COLO829 (cell line): Measurements from ENCODE around the gene MYMK.
"Not testable (repeated sequence)": the region's sequence is repeated elsewhere in the genome, so short reads cannot be mapped to it uniquely, and the experiment has no call there.

Source experiments
- DNase-seq: peaks from one replicate; pipeline ENCODE4 v3.0.0; 2012; ENCODE audit warnings: low spot score

The MYMK gene, protein sequence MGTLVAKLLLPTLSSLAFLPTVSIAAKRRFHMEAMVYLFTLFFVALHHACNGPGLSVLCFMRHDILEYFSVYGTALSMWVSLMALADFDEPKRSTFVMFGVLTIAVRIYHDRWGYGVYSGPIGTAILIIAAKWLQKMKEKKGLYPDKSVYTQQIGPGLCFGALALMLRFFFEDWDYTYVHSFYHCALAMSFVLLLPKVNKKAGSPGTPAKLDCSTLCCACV

DNA sequence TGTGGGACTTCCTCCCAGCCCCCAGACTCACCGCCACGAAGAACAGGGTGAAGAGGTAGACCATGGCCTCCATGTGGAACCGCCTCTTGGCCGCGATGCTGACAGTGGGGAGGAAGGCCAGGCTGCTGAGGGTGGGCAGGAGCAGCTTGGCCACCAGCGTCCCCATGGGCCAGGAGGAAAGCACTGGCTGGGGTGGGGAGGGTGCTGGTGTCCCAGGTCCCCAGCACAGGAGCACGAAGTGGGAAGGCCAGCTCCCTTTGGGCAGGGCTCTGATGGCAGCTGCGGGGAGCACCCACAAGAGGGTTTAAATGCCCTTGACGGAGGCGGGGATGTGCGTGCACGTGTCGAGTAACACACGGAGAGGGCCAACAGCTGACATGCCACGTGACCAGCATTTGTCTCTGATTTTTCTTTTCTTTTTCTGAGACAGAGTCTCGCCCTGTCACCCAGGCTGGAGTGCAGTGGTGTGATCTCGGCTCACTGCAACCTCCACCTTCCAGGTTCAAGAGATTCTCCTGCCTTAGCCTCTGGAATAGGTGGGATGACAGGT lies at the start of gene MYMK:
MYMK (minus strand) TSS at position 281 of the 550 bp plus-strand sequence; CDS start at position 166, 115 bp downstream.
- no peak for DNase-seq

DNA sequence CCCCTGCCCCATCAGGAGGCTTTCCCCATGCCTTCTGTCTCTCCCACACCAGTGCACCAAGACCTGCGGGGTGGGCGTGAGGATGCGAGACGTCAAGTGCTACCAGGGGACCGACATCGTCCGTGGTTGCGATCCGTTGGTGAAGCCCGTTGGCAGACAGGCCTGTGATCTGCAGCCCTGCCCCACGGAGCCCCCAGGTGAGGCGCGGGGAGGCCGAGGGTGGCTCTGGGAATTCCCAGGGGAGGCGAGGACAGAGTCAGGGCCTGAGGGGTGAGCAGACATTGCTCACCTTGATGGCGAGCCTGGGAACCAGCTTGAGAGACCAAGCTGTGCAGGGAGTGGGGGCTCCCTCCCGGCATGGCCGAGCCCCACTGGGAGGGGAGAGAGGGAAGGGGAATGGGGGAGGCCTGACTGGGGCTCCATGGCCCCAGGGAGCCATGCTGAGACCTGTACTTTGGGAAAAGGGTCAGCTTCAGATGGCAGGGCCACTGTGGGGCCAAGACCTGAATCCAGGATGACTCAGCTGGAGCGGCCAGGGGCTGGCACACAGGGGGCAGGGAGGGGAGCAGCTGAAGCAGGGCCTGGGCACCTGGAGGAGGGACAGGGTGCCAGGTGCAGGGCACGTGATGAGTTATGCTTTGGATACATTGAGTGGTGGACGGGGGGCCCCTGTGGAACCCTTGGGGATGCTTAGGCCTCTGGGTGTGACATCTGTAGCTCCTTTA lies 49.2 kb upstream of the MYMK start:
- no peak for DNase-seq

DNA sequence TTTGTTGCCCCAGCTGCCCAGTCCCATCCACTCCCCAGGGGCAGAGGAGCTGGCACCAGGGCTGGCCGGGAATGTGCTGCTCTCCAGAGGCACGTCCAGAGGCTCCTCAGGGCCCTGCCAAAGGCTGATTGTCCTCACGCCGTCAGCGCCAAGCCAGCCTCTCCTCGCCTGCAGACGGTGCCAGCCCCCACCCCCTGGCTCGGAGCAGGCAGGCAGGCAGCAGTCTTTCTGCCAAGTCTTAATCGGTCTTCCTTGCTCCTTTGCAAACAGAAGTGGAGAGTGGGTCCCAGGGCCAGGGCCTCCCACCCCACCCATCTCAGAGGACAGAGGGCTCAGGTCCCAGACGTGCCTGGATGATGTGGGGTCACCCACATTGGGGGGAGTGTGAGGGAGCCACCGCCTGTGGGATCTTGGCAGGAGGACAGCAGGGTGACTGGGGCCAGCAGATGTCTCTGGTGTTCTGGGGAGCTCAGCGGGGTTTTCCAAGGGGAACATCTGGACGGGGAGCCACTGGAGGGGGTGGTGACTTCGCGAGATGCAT lies 48.1 kb upstream of the MYMK start:
- DNase-seq: no peak

DNA sequence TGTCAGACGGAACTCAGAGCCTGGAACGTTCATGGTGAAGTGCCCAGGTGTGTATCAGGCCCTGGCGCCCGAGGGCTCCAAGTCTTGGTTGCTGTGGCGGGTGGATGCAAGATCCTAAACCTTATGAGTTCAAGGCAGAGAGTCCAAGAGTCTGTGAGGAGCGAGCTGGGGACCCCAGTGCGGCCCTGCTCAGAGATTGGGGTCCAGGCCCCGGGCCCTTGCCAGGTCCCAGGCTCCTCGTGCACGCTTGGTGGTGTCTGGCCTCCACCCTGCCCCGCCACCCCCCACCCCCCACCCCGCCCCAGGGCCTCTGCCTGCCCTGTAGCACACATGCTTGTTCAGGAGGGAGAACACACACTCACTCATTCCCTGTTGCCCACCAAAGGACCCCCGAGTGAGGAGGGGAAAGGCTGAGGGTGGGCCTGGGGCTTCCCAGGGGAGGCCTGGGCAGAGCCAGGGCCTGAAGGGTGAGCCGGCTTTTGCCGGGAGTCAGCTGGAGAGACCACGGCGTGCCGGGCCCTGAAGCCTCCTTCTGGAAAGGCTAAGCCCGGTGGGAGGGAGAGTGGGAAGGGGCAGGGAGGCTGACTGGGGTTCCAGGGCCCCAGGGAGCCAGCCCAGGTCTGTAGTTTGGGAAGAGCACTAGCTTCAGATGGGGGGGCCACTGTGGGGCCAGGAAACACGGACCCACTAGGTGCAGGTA lies 47.3 kb upstream of the MYMK start:
- no peak for DNase-seq

DNA sequence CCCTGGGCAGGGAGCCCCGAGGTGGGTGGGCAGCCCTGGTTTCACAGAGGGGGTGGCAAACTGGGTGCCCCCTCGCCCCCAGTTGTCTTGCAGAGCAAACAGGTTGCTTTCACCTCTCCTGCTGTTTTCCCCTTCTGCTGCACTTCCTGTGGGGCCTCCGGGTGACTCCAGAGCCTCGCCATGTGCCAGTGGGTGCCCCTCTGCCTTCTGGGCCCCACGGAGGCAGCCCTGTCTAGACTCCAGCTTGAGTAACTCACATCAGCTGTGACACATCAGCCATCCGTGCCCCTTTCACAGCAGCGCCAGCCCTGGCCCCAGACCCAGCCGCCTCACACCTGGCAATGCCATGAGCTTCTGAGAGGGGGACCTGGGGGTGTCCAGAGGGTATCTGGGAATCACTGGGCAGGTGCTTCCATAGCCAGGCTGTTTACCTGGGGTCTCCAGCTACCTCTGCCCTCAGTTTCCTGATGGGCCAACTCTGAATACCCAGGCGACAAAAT lies 46.7 kb upstream of the MYMK start:
- no peak for DNase-seq

DNA sequence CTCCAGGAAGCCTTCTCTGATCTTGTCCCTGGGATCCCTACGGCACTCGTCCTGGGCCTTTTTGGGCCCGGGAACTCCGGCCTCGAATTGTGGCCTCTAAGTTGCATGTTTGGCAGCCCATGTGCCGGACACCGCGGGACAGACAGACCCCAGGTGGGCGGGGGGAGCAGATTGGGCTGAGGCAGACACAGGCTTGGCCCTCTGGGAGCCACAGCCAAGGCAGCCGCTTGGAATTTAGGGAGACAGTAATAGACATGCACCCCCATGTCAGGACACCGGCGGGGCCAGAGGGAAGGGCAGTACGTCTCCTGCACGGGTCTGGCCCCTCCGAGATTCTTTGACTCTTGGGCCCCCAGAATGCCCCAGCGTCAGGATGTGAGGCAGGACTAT lies 45.9 kb upstream of the MYMK start:
- DNase-seq: no peak

DNA sequence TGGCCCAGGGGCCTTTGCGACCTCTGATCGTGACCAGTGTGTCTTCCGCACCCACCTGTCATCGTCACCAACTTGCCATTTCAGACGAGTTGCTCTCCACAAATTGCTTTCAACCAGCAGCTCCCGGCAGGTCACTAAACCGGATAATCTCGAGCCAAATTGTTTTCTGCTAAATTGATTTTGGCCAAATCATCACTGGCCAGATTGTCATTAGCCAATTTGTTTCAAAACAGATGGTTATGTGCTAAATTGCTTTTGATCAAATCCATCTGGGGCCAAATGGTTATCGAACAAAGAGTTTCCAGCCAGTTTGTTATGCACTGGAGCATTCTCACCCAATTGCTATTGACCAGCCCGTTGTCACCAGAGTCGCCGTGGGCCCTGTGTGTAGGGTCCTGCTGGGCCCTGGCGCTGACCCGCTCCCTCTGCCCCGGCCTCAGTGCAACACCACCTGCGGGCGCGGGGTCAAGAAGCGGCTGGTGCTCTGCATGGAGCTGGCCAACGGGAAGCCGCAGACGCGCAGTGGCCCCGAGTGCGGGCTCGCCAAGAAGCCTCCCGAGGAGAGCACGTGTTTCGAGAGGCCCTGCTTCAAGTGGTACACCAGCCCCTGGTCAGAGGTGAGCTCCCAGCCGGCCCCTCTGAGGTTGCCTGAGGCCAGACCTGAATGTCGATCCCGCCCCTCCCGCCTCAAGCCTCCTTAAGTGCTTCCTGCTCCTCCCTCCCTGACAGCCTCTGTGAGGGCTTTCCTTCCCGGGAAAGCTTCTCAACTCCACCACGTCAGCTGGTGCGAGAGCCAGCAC lies 45.3 kb upstream of the MYMK start:
- no peak for DNase-seq

DNA sequence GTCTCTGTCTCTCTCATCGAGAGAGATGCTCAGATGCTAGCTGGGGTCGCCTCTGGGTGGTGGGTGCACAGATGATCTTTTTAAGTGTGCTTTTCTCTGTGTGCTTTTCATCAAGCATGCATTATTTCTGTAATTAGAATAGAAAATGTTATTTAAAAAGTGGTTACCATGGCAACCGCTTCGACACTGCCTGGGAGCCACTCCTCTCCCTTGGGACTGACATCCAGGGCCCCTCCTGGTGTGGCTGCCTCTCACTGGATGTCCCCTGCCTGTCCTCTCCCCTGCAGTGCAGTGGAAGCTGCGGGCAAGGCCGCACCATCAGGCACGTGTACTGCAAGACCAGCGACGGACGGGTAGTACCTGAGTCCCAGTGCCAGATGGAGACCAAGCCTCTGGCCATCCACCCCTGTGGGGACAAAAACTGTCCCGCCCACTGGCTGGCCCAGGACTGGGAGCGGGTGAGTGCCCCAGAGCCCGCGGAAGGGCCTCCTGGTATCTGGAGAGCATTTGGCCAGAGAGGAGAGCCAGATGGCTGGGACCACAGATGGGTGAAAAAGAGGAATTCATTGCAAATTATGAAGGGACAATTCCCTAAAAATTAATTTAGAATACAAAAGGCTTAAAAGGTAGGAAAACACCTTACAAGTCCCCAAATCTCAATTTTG lies 44.5 kb upstream of the MYMK start:
- DNase-seq: no peak

DNA sequence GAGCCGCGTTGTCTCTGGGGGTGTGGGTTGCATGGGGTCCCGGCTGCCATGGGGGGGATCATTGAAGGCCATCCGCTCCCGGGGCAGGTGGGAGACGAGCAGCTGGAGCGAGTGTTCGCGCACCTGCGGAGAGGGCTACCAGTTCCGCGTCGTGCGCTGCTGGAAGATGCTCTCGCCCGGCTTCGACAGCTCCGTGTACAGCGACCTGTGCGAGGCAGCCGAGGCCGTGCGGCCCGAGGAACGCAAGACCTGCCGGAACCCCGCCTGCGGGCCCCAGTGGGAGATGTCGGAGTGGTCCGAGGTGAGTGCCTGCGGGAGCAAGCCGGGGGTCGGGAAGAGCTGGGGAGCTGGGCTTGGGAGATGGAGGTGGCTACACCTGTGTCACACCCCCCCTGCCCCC lies 43.4 kb upstream of the MYMK start:
- DNase-seq: no peak

DNA sequence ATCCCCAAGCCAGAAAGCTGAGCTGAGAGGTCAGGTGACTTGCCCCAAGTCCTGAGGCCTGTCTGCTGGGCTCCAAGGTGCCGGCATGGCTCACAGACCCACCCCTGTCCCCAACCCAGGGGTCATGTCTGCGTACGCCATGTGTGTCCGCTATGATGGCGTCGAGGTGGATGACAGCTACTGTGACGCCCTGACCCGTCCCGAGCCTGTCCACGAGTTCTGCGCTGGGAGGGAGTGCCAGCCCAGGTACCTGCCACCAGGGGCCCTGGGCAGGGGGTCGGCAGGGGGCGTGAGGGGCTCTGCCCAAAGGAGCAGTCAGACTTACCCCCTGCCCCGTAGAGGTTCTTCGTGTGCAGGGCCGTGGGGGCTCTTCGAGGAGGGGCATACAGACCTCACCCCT lies 42.1 kb upstream of the MYMK start:
- no peak for DNase-seq

DNA sequence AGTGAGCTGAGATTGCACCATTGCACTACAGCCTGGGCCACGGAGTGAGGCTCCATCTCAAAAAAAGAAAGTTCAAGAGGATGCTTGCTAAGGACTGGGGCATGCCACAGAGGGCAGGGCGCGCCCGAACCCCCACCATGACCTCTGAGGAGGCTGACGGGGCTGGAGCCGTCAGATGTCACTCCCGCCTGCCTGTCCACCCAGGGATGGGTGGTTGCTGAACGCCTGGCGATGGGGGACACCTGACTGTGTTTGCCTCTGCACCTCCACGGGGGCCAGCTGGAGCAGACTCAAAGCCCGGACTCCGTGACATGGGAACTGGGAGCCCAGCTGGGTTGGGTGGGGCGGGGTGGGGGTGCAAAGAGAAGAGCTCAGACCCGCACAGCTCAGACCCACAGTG lies 41.6 kb upstream of the MYMK start:
- no peak for DNase-seq

DNA sequence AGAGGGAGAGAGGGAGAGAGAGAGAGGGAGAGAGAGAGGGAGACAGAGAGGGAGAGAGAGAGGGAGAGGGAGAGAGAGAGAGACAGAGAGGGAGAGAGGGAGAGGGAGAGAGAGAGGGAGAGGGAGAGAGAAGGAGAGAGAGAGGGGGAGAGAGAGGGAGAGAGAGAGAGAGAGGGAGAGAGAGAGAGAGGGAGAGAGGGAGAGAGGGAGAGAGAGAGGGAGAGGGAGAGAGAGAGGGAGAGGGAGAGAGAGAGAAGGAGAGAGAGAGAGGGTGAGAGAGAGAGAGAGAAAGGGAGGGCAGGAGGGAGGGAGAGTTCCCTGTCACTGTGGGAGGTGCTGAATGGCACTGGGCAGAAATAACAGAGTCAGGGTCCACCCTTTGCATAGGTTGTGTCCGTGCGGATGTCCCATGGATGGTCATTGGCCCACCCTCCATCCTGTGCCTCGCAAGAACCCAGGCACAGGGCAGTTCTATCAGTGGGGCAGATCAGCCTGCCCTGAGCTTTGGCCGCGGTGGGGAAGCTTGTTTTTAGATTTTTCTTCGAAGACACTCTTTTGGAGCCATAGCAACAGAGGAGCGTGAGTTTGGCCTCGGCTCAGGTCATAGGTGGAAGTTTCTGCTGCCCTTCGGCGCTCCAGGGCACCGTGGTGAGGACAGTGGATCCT lies 39.8 kb upstream of the MYMK start:
- no peak for DNase-seq

DNA sequence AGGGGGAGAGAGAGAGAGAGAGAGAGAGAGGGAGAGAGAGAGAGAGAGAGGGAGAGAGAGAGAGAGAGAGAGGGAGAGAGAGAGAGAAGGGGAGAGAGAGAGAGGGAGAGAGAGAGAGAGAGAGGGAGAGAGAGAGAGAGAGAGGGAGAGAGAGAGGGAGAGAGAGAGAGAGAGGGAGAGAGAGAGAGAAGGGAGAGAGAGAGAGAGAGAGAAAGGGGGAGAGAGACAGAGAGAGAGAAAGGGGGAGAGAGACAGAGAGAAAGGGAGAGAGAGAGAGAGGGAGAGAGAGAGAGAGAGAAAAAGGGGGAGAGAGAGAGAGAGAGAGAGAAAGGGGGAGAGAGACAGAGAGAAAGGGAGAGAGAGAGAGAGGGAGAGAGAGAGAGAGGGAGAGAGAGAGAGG lies 39.1 kb upstream of the MYMK start:
- not testable (repeated sequence) for DNase-seq

DNA sequence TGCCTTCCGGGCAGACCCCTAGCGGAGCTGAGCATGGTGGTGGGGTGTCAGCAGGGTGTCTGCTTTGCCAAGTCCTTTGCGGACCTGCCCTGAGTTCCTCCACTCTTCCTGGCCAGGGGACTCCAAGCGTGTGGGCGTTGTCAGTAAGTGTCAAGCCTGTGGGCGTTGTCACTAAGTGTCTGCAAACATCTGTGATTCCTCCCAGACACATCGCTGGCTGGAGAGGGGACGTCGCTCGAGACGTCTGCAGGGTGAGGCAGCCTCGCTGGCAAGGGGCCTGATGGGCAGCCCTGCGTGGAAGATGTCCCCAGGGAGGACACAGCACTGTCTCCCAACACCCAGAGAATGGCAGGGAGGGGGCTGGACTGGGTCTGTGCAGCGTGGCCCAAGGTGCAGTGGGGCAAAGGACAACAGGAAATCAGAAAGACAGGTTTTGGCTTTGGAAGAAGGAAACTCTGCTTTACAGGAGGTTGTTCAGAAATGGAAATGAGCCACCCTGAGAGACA lies 38.6 kb upstream of the MYMK start:
- DNase-seq: no peak

DNA sequence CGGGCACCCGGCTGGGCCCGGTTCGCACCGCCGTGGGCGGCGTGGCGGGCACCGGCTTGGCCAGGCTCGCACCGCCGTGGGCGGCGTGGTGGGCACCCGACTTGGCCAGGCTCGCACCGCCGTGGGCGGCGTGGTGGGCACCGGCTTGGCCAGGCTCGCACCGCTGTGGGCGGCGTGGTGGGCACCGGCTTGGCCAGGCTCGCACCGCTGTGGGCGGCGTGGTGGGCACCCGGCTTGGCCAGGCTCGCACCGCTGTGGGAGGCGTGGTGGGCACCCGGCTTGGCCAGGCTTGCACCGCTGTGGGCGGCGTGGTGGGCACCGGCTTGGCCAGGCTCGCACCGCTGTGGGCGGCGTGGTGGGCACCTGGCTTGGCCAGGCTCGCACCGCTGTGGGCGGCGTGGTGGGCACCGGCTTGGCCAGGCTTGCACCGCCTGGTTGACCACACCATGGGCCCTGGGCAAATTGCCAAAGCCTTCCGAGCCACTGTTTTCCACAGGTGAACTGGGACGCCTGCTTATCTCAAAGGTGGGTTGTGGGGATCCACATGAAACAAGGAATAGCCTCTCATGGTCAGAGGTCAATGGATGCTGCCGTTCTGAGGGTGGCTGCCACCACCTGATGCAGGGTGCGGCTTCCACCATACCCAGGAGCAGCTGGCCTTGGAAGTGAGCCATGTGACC lies 38.0 kb upstream of the MYMK start:
- DNase-seq: no peak

DNA sequence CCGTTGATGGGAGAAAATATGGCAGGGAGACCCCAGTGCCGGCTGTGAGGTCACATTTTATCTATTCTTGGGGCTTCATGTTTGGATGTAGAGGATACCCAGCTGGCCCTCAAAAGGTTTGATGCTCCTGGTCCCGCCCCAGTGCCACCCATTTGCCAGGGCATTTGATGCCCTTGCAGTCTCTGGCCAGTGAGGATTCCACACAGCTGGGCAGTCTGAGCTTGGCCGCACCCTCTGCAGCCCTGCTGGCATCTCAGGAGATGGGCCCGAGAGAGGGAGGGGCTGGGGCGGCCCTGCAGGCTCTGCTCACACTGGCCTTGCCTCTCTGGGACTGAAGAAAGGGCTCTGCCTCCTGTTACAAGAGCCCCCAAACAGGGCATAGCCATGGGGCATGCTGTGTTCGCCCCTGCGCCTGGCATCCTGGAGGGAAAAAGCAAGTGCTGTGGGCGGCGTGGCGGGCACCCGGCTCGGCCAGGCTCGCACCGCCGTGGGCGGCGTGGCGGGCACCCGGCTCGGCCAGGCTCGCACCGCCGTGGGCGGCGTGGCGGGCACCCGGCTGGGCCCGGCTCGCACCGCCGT lies 37.3 kb upstream of the MYMK start:
- no peak for DNase-seq

DNA sequence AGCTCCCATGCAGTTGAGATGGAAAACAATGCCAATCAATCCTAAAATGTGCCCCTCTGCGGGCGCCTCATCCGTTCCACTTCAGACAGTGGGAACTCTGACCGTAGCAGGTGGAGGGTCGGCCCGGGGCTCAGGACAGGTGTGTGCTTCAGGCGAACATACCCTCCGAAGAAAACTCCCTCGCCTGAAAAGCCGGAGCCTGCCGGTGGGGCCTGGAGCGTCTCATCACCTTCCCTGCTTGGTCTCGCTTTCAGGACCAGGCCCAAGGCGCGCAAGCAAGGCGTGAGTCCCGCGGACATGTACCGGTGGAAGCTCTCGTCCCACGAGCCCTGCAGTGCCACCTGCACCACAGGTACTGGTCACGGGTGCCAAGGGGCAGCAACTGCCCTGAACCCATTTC lies 36.2 kb upstream of the MYMK start:
- no peak for DNase-seq

DNA sequence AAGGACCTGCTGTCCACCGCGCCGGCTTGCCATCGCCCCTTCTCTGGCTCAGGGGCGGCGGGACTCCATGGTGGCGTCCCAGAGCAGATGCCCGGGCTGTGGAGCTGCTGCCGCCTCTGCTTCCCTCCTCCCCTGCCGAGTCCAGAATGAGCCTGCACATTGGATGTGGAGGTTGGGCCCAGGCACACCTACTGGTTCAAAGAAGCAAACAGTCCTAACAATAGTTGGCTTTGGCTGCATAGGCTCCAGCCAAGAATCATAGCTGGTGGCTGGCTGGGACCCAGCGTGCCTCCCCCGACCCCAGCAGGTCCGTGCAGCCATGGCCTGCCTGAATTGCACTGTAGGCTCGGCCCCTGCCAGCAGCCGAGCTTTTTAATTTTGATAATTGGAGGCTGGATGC lies 35.6 kb upstream of the MYMK start:
- no peak for DNase-seq
